Thoracic aorta (tissue), 2 donors: ENCODE measurements around the gene REXO4. TPM values are rescaled to one million over a fixed set of nuclear protein-coding genes. Genes with fewer than 3 reads are reported as not detected.
A peak's percentile ranks its signal among the peaks of the same experiment; 100 is the strongest.

Experiments used
- ATAC-seq: fragments of 150-250 bp; one replicate; pipeline ENCODE4 v1.8.0; 2017; ENCODE audit warnings: low read depth; ENCODE audit not compliant: insufficient number of reproducible peaks, low FRiP score
- DNase-seq: peaks from one replicate; pipeline ENCODE4 v3.0.0-alpha.2; 2020; ENCODE audit warnings: low spot score
- H3K27ac ChIP-seq, 2 donors: fragments of 200-600 bp; sonication (generic); 1 replicate in 1 of 2; 2 replicates in 1 of 2; pipeline ENCODE4 v1.5.1; 2016; ENCODE audit warnings: mild to moderate bottlenecking in 2 of 2, moderate library complexity in 2 of 2
- H3K27me3 ChIP-seq: fragments of 200-600 bp; sonication (generic); replicated peaks from 2 replicates; pipeline ENCODE4 v1.6.0; 2016; ENCODE audit warnings: mild to moderate bottlenecking; ENCODE audit not compliant: insufficient read depth
- H3K36me3 ChIP-seq: fragments of 200-600 bp; sonication (generic); one replicate; pipeline ENCODE4 v1.5.1; 2016
- H3K4me1 ChIP-seq, 2 donors: fragments of 200-600 bp; sonication (generic); 1 replicate in 1 of 2; 2 replicates in 1 of 2; pipeline versions ENCODE4 v1.5.1 to v1.6.0; 2016; ENCODE audit warnings: low read depth in 2 of 2, mild to moderate bottlenecking in 1 of 2; ENCODE audit not compliant: control insufficient read depth in 1 of 2
- H3K4me3 ChIP-seq: fragments of 200-600 bp; sonication (generic); 2 replicates; pipeline ENCODE4 v1.5.1; 2016; ENCODE audit warnings: mild to moderate bottlenecking
- H3K9me3 ChIP-seq: fragments of 200-600 bp; sonication (generic); 2 replicates; pipeline ENCODE4 v1.5.1; 2016
- CTCF ChIP-seq: fragments of 200-600 bp; sonication (generic); IDR thresholded peaks from one replicate; pipeline ENCODE4 v1.5.1; 2019; ENCODE audit warnings: antibody characterized with exemption
- total RNA-seq, 2 donors: library from RNA; depleted of rRNA; stranded (reverse); fragments of >200 nt; gene quantifications; one replicate each; pipeline versions ENCODE4 v1.1.0 to v1.2.3, GENCODE V29; 2016

REXO4 gene
- total RNA-seq, 2 donors from 2014 or later, result 7.7 to 18.6 TPM

GRCh38 chr9:133459476-133460404, 41.9 kb upstream of the REXO4 start, which contains the start of gene CACFD1:
CACFD1 (plus strand) TSS chr9:133459978; CDS start chr9:133460067, 89 bp downstream.
- Histone ChIP-seq H3K27ac (peak within 1 kb of the TSS; percentile 94 to 95), H3K36me3 (peaks cover 4% of the 10 kb centered on the region), H3K9me3 (no peaks in the 10 kb centered on the region), H3K4me1 (peaks cover 0 to 16% of the 10 kb centered on the region in 2 donors), H3K4me3 (peak within 1 kb of the TSS; percentile 96), H3K27me3 (no peaks in the 10 kb centered on the region)
- ATAC-seq (peak; percentile 68), DNase-seq (peak; percentile 90)
- TF ChIP-seq CTCF, result no peak

- Histone ChIP-seq H3K27me3 (no peaks in the 10 kb centered on the region), H3K36me3 (no peaks in the 10 kb centered on the region), H3K9me3 (no peaks in the 10 kb centered on the region), H3K4me3 (peak overlapping the region; percentile 96), H3K4me1 (peaks cover 0 to 16% of the 10 kb centered on the region in 2 donors), H3K27ac (peak overlapping the region; percentile 94 to 95)
- no peak for TF ChIP-seq CTCF
- DNase-seq (no peak), ATAC-seq (no peak)
Measured at GRCh38 chr9:133458643-133459312, 41.0 kb upstream of the REXO4 start.

- H3K27me3 ChIP-seq, result no peaks in the 10 kb centered on the region
- H3K36me3 ChIP-seq, result no peaks in the 10 kb centered on the region
- no peak for DNase-seq
- ATAC-seq, result no peak
- H3K4me1 ChIP-seq, result peaks cover 0 to 16% of the 10 kb centered on the region in 2 donors
- H3K4me3 ChIP-seq, result no peak overlapping the region
- no peak overlapping the region for H3K27ac ChIP-seq
- no peaks in the 10 kb centered on the region for H3K9me3 ChIP-seq
- TF ChIP-seq CTCF, result no peak
Measured at GRCh38 chr9:133457748-133458147, 39.9 kb upstream of the REXO4 start.

GRCh38 chr9:133457233-133457632, 39.4 kb upstream of the REXO4 start:
- Histone ChIP-seq H3K4me3 (no peak overlapping the region), H3K36me3 (no peaks in the 10 kb centered on the region), H3K27ac (no peak overlapping the region), H3K4me1 (peaks cover 0 to 16% of the 10 kb centered on the region in 2 donors), H3K27me3 (no peaks in the 10 kb centered on the region), H3K9me3 (no peaks in the 10 kb centered on the region)
- DNase-seq, result no peak
- no peak for ATAC-seq
- TF ChIP-seq CTCF, result no peak

- H3K4me1 ChIP-seq, result peaks cover 0 to 16% of the 10 kb centered on the region in 2 donors
- H3K27ac ChIP-seq, result no peak overlapping the region
- no peak overlapping the region for H3K4me3 ChIP-seq
- no peak for DNase-seq
- H3K9me3 ChIP-seq, result no peaks in the 10 kb centered on the region
- no peaks in the 10 kb centered on the region for H3K27me3 ChIP-seq
- H3K36me3 ChIP-seq, result no peaks in the 10 kb centered on the region
- ATAC-seq, result no peak
- no peak for TF ChIP-seq CTCF
Measured at GRCh38 chr9:133456409-133456808, 38.6 kb upstream of the REXO4 start.
